ENCODE measurements around the gene MRPS22. TPM values are rescaled to one million over a fixed set of nuclear protein-coding genes. Genes with fewer than 3 reads are reported as not detected.

Gene MRPS22
- total and polyA plus RNA-seq, 11 donors = 66.0 to 110 (median 78.7) TPM

DNA sequence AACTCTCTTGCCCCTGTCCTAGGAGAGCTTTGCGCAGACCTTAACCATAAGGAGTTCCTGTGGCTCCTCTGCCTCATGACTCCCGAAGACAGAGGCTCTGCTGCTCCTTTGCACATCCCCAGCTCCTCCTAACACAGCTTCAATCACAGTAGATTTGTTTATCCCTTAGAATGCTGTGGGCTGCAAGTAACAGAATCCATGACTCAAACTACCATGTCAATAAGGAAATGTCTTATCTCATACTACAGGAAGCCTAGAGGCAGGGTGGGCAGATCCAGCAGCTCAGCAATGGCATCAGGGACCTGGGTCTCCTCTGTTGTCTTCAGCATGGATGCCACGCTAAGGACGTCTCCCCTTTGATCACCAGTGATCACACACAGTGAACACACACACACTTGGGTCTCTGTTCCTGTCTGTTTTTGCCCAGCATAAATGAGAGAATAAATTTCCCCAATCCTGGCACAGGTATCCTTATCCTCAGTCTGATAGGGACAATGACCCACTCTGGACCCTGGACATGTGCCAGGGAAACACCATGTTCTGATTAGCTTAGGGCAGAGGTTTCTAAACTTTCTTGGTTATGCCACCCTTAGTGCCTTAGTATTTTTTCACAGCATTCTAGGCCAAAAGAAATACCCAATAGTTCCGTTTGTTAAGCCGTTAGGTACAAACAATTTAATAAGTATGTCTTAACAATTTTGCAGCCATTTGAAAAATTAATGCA is 46.1 kb upstream of the MRPS22 start:
- Histone ChIP-seq H3K36me3 (no peaks in the 10 kb centered on the region), H3K4me1 (peaks cover 0 to 39% (median 10%) of the 10 kb centered on the region in 12 donors), H3K9me3 (no peaks in the 10 kb centered on the region), H3K27me3 (no peaks in the 10 kb centered on the region), H3K4me3 (no peak overlapping the region), H3K27ac (no peak overlapping the region)
- DNase-seq = no peak
- WGBS, 4 donors = 76 to 91% (median 81%) methylated on average over 6 of the region's 6 CpGs
- no peak for ATAC-seq
- no peak for TF ChIP-seq POLR2A (IDR thresholded peaks at IDR 0.05)
- TF ChIP-seq, protein P1, sequence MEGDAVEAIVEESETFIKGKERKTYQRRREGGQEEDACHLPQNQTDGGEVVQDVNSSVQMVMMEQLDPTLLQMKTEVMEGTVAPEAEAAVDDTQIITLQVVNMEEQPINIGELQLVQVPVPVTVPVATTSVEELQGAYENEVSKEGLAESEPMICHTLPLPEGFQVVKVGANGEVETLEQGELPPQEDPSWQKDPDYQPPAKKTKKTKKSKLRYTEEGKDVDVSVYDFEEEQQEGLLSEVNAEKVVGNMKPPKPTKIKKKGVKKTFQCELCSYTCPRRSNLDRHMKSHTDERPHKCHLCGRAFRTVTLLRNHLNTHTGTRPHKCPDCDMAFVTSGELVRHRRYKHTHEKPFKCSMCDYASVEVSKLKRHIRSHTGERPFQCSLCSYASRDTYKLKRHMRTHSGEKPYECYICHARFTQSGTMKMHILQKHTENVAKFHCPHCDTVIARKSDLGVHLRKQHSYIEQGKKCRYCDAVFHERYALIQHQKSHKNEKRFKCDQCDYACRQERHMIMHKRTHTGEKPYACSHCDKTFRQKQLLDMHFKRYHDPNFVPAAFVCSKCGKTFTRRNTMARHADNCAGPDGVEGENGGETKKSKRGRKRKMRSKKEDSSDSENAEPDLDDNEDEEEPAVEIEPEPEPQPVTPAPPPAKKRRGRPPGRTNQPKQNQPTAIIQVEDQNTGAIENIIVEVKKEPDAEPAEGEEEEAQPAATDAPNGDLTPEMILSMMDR (IDR thresholded peaks at IDR 0.05) = no peak
- intact Hi-C loops (cut with DNase I) = no loop called here

DNA sequence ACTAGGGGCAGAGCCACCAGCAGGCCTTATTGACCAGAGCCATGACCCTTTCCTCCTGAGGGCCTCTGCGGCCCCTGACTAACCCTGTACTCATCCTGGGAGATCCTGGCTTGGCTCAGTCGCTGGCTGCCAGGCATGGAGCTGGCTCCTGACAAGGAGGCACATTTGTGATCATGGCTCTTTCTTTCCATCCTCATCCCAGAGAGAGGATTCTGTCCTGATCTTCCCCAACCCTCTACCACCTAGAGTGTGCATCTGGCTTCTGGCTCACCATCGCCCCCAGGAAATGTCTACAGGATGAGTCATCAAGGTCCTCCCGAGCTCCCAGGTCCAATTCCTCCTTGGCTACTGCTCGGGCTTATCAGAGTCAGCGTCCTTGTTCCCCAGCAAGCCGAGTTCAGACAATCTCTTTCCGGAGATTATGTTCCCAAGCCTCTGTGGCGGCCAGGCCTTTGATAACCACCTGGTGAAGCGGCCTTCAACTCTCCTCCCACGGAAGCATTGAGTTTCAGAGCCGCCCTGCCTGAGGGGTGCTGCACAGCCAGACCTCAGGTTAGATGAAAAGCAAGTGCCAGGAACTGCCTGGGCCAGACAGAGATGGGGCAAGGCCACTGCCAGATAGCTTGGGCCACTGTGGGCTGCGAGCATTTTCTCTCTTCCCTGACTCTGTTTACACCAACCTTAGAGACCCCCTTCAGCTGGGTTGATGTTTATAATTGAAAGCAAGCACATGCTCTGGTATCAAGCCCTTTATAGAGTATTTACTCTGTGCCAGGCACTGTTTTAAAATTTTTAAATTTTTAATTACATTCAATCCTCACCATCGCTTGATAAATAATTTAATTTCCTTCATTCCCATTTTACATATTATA is 44.3 kb upstream of the MRPS22 start:
- Histone ChIP-seq H3K4me1 (peaks cover 0 to 39% (median 10%) of the 10 kb centered on the region in 12 donors), H3K36me3 (no peaks in the 10 kb centered on the region), H3K4me3 (no peak overlapping the region), H3K27ac (no peak overlapping the region), H3K9me3 (no peaks in the 10 kb centered on the region), H3K27me3 (no peaks in the 10 kb centered on the region)
- ATAC-seq = no peak
- intact Hi-C loops (cut with DNase I) = no loop called here
- 40 to 51% (median 44%) methylated on average over 12 to 14 of the region's 14 CpGs for WGBS, 4 donors
- no peak for DNase-seq
- TF ChIP-seq POLR2A (IDR thresholded peaks at IDR 0.05) = no peak
- TF ChIP-seq, protein P1 (IDR thresholded peaks at IDR 0.05) = no peak

DNA sequence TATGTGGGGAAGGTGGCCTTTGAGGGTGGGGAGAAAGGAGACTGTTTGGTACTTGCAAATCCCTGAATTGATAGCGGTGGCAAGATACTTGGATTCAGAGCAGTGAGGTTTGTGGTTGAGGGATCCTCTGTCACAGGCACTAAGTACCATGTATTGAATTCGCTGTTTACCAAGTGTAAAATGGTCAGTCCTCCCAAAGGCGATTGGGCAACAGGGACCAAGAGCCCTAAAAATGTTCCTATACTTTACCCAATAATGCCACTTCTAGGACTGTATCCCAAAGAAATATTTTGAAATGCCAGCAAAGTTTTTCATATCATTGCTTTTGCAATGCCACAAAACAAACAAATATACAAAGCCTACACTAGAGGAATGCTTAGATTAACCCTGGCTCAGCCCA is 43.4 kb upstream of the MRPS22 start:
- TF ChIP-seq POLR2A (IDR thresholded peaks at IDR 0.05) = no peak
- TF ChIP-seq, protein P1 (IDR thresholded peaks at IDR 0.05) = no peak
- H3K27me3 ChIP-seq = no peaks in the 10 kb centered on the region
- H3K27ac ChIP-seq = no peak overlapping the region
- no peak for DNase-seq
- peaks cover 0 to 31% (median 9%) of the 10 kb centered on the region in 12 donors for H3K4me1 ChIP-seq
- intact Hi-C loops (cut with DNase I) = no loop called here
- no peaks in the 10 kb centered on the region for H3K36me3 ChIP-seq
- H3K4me3 ChIP-seq = no peak overlapping the region
- no peak for ATAC-seq
- 84 to 97% (median 94%) methylated on average over 3 of the region's 3 CpGs for WGBS, 4 donors
- no peaks in the 10 kb centered on the region for H3K9me3 ChIP-seq

DNA sequence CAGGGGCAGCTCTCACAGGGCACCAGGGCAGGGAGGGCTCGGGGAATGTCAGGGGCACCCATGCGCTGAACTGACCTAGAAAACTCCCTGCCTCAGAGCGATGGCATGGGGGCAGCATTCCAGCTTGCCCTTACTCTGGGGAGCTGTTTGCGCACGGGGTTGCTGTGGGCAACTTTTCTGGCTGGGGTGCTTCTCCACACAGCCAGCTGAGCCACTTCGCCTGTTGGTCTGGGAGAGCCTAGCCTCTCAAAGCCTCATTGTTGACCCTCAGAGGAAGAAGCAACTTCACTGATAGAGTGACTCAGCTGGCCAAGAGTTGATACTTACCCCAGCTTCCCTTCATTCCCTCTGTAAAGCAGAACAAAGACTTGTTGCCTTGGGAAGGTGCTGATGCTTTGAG is 42.6 kb upstream of the MRPS22 start:
- TF ChIP-seq, protein P1 (IDR thresholded peaks at IDR 0.05) = no peak
- no peak for TF ChIP-seq POLR2A (IDR thresholded peaks at IDR 0.05)
- Histone ChIP-seq H3K9me3 (no peaks in the 10 kb centered on the region), H3K36me3 (no peaks in the 10 kb centered on the region), H3K4me1 (peaks cover 0 to 25% (median 8%) of the 10 kb centered on the region in 12 donors), H3K27ac (no peak overlapping the region), H3K4me3 (no peak overlapping the region), H3K27me3 (no peaks in the 10 kb centered on the region)
- ATAC-seq (peak in 2 of 4 donors; percentile 46 to 49), DNase-seq (no peak)
- WGBS, 4 donors = 84 to 90% (median 89%) methylated on average over 5 to 6 of the region's 6 CpGs
- intact Hi-C loops (cut with DNase I) = no loop called here
